ENCODE results near the gene SLC10A7.

SLC10A7 gene

GRCh38 chr4:146252969-146253611, 268.6 kb downstream of the SLC10A7 start:
- DNase-seq = no peak

GRCh38 chr4:146247356-146247755, 274.4 kb downstream of the SLC10A7 start:
- DNase-seq = no peak

GRCh38 chr4:146246381-146246780, 275.4 kb downstream of the SLC10A7 start:
- no peak for DNase-seq

DNA sequence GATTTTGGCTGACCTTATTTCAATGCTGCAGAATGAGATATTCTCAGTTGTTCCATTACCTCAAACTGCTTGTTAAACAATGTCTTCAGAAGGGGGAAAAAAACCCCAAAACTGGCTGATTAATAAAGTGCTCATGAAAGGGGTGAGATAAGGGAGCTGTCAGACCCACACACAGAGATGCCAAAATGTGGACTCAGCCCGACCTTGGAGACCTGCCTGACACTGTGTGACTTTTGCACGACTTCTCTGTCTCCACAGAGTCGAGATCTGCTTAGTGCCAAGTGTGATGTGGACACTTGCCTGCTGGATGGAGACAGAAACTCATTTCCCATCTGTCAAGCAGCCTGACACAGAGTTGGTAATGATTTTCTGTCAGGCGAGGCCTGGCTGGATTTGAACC, 275.9 kb downstream of the SLC10A7 start:
- no peak for DNase-seq

DNA sequence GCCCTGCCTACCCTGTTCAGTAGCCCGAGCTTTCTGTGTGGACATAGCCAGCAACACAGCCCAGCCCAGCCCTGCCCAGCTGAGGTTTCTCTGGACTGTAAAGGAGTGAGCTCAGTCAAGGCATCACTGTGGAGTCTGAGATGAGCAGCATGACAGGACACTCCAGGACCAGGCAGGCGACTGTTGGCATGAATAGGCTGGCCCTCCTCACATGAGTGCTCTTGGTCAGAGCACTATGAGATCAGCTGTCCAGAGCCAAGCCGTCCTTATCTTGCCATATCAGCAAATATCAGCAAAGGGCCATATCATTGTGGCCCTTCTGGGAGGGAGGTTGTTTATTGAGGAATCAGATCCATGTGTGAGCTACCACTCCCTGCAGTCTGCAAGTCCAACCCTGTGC, 276.5 kb downstream of the SLC10A7 start:
- DNase-seq = no peak

DNA sequence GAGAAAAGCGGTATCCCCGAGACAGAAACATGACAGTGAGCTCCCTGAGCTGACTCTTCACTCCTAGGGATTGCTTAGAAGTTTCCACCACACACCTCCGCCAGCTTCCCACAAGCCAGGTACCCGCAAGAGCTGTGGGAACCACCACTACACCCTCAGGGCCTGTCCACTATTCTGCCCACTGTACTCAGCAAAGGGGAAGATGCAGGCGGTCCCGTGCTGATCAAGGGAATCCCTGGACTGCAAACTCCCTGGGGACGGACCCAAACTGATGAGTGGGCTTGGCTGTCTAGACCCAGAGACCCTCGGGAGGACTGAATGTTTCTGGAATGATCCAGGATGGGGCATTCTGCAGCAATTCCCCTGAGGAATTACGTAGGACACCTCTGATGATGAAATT, 277.2 kb downstream of the SLC10A7 start:
- DNase-seq = no peak

GRCh38 chr4:146243883-146244277, 277.9 kb downstream of the SLC10A7 start:
- no peak for DNase-seq

DNA sequence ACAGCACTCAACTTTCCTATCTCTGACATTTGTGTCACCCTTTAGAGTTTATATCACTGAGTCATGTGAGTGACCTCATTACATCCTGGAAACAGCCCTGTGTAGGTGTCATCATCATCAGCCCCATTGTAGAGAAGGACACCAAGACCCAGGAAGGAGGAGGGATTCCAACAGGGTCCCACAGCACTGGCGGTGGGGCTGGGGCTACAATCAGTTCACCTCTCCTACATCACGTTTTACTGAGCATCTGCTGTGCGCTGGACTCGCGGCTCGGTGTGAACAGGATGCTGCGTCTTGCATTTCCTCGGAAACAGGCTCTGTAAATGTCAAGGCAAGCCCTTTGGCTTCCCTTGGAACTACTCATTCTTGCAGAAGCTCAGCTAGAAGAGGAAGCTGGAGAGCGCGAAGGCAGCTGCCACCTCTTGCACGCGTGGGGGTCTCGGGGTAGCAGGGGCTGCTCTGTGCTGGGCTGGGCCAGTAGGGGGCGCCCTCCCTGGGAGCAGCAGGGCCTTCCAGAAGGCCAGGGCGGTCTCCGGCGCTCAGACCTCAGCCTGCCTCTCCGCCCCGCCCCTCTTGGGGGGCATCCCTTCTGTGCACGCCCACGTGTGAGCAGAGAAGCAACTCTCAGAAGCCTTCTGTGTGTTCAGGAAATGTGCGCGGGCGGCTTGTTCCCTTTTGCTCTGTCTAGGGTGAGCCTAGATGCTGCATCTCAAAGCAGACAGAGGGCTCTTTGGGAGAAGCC, 278.4 kb downstream of the SLC10A7 start:
- peak; percentile 14 to 54 (median 26) for DNase-seq

- no peak for DNase-seq
Measured at GRCh38 chr4:146238107-146238506, 283.6 kb downstream of the SLC10A7 start.

DNA sequence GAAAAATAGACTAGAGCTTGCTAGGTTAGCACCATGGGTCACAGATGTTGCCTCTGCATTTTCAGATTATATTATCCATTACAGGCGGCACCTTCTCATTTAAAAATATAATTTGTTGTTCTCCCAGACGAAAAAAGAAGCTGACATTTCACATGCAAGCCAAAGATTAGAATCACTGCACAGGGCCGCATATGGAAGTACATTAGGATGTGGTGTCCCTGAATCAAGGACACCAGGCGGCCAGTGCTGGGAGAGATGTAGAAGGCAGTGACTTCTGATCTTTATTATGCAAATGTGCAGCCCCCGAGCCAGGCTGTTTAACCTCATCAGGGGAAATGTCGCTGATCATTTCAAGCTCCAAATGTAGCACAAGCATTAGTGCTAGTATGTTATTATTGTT, 284.6 kb downstream of the SLC10A7 start:
- no peak for DNase-seq

DNA sequence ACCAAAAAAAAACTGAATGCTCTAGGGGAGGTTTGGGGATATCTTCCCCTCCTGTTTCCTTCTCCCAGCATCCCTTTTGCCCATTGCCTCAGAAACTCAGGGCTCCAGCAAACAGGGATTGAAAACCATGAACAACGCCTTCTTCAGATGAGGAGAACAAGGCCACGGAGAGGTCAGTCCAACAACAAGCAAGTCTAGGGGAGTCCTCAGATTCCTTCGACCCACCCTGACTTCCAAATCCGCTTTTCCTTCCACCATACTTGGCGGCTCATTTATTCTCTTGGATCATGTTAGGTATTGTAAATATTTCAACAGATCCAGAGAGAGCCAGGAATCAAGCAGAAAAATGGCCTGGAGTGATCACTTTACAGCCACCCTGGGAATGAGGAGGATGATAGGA, 285.5 kb downstream of the SLC10A7 start:
- DNase-seq = no peak

DNA sequence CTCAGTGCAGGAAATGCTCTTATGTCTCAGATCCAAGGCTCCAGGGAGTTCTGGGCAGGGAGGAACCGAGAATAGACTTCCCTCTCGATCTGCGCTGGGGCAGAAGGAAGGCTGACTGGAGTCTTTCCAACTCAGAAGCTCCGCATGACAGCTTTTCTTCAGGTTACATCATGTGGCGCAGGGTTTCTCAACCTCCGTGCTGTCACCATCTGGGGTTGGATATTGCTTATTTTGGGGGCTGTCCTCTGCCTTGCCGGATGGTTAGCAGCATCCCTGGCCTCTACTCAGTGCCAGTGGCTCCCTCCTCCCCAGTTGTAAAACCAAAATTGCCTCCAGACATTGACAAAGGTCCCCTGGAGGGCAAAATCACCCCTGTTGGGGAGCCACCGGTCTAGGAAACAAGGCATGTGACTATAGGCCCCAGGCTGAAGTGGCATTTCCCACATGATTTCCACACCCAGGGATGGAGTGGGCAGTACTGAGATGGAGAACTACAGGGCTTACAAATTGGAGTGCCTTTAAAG, 286.0 kb downstream of the SLC10A7 start:
- no peak for DNase-seq

DNA sequence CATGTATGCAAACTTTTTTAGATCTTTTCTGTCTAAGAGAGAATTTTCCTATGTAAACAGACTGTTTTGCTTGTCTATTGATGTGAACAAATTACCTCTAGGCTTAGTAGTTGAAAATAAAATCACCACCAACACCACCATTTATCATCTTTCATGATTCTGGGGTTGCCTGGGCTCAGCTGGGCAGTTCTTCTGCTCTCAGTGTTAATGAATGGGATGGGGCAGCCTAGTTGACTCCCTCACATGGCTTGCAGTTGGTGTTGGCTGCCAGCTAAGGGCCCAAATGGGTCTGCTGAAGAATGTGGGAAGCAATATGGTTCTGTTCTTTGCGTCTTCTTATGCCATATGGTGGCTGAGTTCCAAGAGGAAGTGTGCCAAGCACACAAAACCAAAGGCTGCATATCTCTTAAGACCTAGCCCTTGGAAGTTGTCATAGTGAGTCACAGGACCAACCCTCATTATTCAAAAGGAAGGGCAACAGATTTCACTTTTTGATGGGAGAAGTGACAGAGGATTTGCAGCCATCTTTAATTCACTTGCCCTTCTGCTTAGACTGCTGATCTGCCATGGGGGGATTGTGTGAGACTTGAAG, 289.5 kb downstream of the SLC10A7 start:
- no peak for DNase-seq

DNA sequence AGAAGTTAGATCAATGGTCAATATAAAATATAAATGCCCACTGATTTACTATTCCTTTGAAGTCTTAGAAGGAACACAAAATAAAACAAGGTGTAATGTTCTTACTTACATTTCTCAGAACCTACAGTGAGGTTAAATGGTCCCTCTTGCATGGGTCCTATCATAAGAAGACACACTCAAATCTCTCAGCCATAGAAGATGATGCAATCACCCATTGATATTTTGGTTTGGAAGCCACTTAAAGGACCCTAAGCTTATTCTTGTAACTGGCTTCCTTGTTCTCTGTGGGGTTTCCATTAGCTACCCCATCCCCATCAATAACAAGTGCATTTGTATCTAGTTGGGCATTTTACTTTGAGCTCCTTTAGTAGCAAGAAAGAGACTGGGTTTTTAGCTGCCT, 292.3 kb downstream of the SLC10A7 start:
- no peak for DNase-seq

GRCh38 chr4:146224326-146224966, 297.3 kb downstream of the SLC10A7 start:
- DNase-seq = no peak

GRCh38 chr4:146222313-146222712, 299.4 kb downstream of the SLC10A7 start:
- DNase-seq = no peak

GRCh38 chr4:146214238-146214637, 307.5 kb downstream of the SLC10A7 start, which contains the start of gene REELD1:
TSS of gene REELD1 (plus strand) at chr4:146214538. CDS start at chr4:146216953, 2,415 bp downstream.
- DNase-seq = no peak

- DNase-seq = no peak
Measured at GRCh38 chr4:146212781-146213180, 309.0 kb downstream of the SLC10A7 start.

- no peak for DNase-seq
Measured at GRCh38 chr4:146211440-146211839, 310.3 kb downstream of the SLC10A7 start.

GRCh38 chr4:146210890-146211289, 310.9 kb downstream of the SLC10A7 start:
- DNase-seq = no peak

GRCh38 chr4:146207410-146207809, 314.3 kb downstream of the SLC10A7 start:
- no peak for DNase-seq

All from T-helper 2 cell (primary cell).